HepG2 (cell line): ENCODE results near the gene NOC2L. TPM values are rescaled to one million over a fixed set of nuclear protein-coding genes. Genes with fewer than 3 reads are reported as not detected.
A peak's percentile ranks its signal among the peaks of the same experiment; 100 is the strongest.

Experiments used
- ATAC-seq: fragments of 200-7000 bp; cut with Tn5 transposase; 3 replicates; pipeline ENCODE4 v1.9.1; 2020; ENCODE audit warnings: mild to moderate bottlenecking, moderate library complexity
- BruUV-seq: library from RNA; stranded (reverse); fragments of 400-500 nt; replicated peaks from 2 replicates; lab custom pipeline; 2021; lab: Mats Ljungman, UMichigan
- CTCF ChIA-PET: fragments of 300-600 bp; formaldehyde crosslinking; extraction: SDS; loops from one replicate; lab custom pipeline; 2021; ENCODE audit warnings: low total read pairs, inconsistent platforms, low intra/inter-chr PET ratio; lab: Yijun Ruan, JAX
- POLR2A ChIA-PET: fragments of 350-600 bp; sonication (Branson Sonifier 250); formaldehyde crosslinking; loops from one replicate; lab custom pipeline; 2020; ENCODE audit warnings: antibody characterized with exemption, inconsistent platforms; lab: Yijun Ruan, JAX
- DNase-seq: peaks from one replicate; pipeline ENCODE4 v3.0.0-alpha.2; 2015; ENCODE audit warnings: low spot score
- FAIRE-seq: peaks from 3 replicates; lab custom pipeline; 2011; peaks lifted over from hg19 to GRCh38; lab: Jason Lieb, UNC
- H2AFZ ChIP-seq: one replicate; pipeline ENCODE4 v1.6.1; 2011; ENCODE audit warnings: low read length, inconsistent platforms
- H3K27ac ChIP-seq: fragments of 300-600 bp; 3 replicates; pipeline ENCODE4 v1.8.0; 2011; ENCODE audit warnings: mixed run types, mild to moderate bottlenecking, mixed read lengths, low read length, inconsistent platforms; ENCODE audit not compliant: insufficient read depth; ENCODE audit errors: extremely low read length
- H3K27me3 ChIP-seq, 2 experiments: fragments of 200-600 bp in 1 of 2; 2 replicates in 1 of 2; 3 replicates in 1 of 2; pipeline versions ENCODE4 v1.6.0 to v1.8.0; 2011; ENCODE audit warnings: low read length in 2 of 2, mild to moderate bottlenecking in 2 of 2, moderate library complexity in 2 of 2, inconsistent platforms in 1 of 2; ENCODE audit not compliant: insufficient read depth in 2 of 2, control insufficient read depth in 1 of 2
- H3K36me3 ChIP-seq, 2 experiments: fragments of 200-600 bp in 1 of 2; replicated peaks in 1 of 2; 2 replicates in 1 of 2; 3 replicates in 1 of 2; pipeline versions ENCODE4 v1.5.1 to v1.8.0; 2011; ENCODE audit warnings: low read length in 2 of 2, inconsistent platforms in 1 of 2; ENCODE audit not compliant: insufficient read depth in 2 of 2, control insufficient read depth in 1 of 2
- H3K4me1 ChIP-seq: 2 replicates; pipeline ENCODE4 v1.5.1; 2012; ENCODE audit warnings: low read length, inconsistent platforms; ENCODE audit not compliant: insufficient read depth
- H3K4me2 ChIP-seq: 2 replicates; pipeline ENCODE4 v1.6.0; 2011; ENCODE audit warnings: low read depth, low read length, inconsistent platforms
- H3K4me3 ChIP-seq, 3 experiments: fragments of 200-600 bp in 1 of 3; sonication (generic), shearing (Covaris generic) in 1 of 3; replicated peaks in 1 of 3; 2 replicates each; pipeline ENCODE4 v1.5.1; 2011 to 2016; ENCODE audit warnings: low read length in 3 of 3, inconsistent platforms in 2 of 3, low read depth in 2 of 3, mild to moderate bottlenecking in 2 of 3, control low read depth in 1 of 3, mixed read lengths in 1 of 3; ENCODE audit not compliant: insufficient read depth in 1 of 3
- H3K79me2 ChIP-seq: one replicate; pipeline ENCODE4 v1.6.1; 2011; ENCODE audit warnings: low read length, inconsistent platforms; ENCODE audit not compliant: insufficient read depth
- H3K9ac ChIP-seq: 2 replicates; pipeline ENCODE4 v1.6.0; 2011; ENCODE audit warnings: mild to moderate bottlenecking, low read depth, low read length, inconsistent platforms; ENCODE audit not compliant: insufficient read depth
- H3K9me3 ChIP-seq: 2 replicates; pipeline ENCODE4 v1.5.1; 2012; ENCODE audit warnings: mild to moderate bottlenecking, low read length
- H4K20me1 ChIP-seq: 2 replicates; pipeline ENCODE4 v1.6.0; 2011; ENCODE audit warnings: inconsistent platforms, mild to moderate bottlenecking, low read length, moderate library complexity; ENCODE audit not compliant: insufficient read depth
- AHR ChIP-seq: IDR thresholded peaks from 2 replicates; pipeline ENCODE4 v1.6.1; 2018; ENCODE audit warnings: missing genetic modification reagents, missing compliant biosample characterization
- DDIT3 ChIP-seq: sonication (generic); formaldehyde crosslinking; IDR thresholded peaks from 2 replicates; pipeline ENCODE4 v1.4.0; 2020; ENCODE audit warnings: mild to moderate bottlenecking, missing genetic modification reagents
- IKZF5 ChIP-seq: IDR thresholded peaks from 2 replicates; pipeline ENCODE4 v1.6.1; 2018; ENCODE audit warnings: missing genetic modification reagents, mild to moderate bottlenecking, missing compliant biosample characterization
- IRF2 ChIP-seq: IDR thresholded peaks from 2 replicates; pipeline ENCODE4 v1.6.1; 2018; ENCODE audit warnings: missing genetic modification reagents, missing compliant biosample characterization
- JUND ChIP-seq: sonication (generic); formaldehyde crosslinking; IDR thresholded peaks from 2 replicates; pipeline ENCODE4 v1.8.0; 2022; ENCODE audit warnings: mild to moderate bottlenecking, missing genetic modification reagents
- KLF11 ChIP-seq: IDR thresholded peaks from 2 replicates; pipeline ENCODE4 v1.6.1; 2016; ENCODE audit warnings: missing compliant biosample characterization
- SNAI1 ChIP-seq: sonication (generic); formaldehyde crosslinking; IDR thresholded peaks from 2 replicates; pipeline ENCODE4 v1.5.0; 2020; ENCODE audit warnings: mild to moderate bottlenecking, missing genetic modification reagents, borderline replicate concordance
- SRY ChIP-seq: sonication (generic); formaldehyde crosslinking; IDR thresholded peaks from 2 replicates; pipeline ENCODE4 v1.8.0; 2022; ENCODE audit warnings: mild to moderate bottlenecking, missing genetic modification reagents
- ZEB1 ChIP-seq: IDR thresholded peaks from 2 replicates; pipeline ENCODE4 v1.6.1; 2012; ENCODE audit warnings: mild to moderate bottlenecking, low read depth, inconsistent platforms; ENCODE audit not compliant: insufficient replicate concordance
- ZNF33A ChIP-seq: sonication (generic); formaldehyde crosslinking; IDR thresholded peaks from 2 replicates; pipeline ENCODE4 v1.5.1; 2020; ENCODE audit warnings: missing genetic modification reagents, mild to moderate bottlenecking, moderate library complexity, borderline replicate concordance
- ZNF343 ChIP-seq: sonication (generic); formaldehyde crosslinking; IDR thresholded peaks from 2 replicates; pipeline ENCODE4 v1.4.0; 2020; ENCODE audit warnings: mild to moderate bottlenecking, missing genetic modification reagents
- ZNF678 ChIP-seq: sonication (generic); formaldehyde crosslinking; IDR thresholded peaks from 2 replicates; pipeline ENCODE4 v1.4.0; 2020; ENCODE audit warnings: mild to moderate bottlenecking, missing genetic modification reagents
- ZNF770 ChIP-seq: sonication (generic); formaldehyde crosslinking; IDR thresholded peaks from 2 replicates; pipeline ENCODE4 v1.5.0; 2020; ENCODE audit warnings: mild to moderate bottlenecking, missing genetic modification reagents
- WGBS: methylation state at CpG from one replicate; pipeline ENCODE4 v1.1.6; 2017; ENCODE audit warnings: low lambda C conversion rate; 5-methylcytosine and 5-hydroxymethylcytosine counted together
- in situ Hi-C: cut with HindIII; loops from 2 replicates; pipeline ENCODE4 v1.10.0; 2017; ENCODE audit warnings: low pct_unique_long_range_greater_than_20kb; ENCODE audit not compliant: extremely low pct_ligation_motif_present
- intact Hi-C: fragments of 100-400 bp; cut with micrococcal nuclease; formaldehyde crosslinking; loops from one replicate; pipeline ENCODE4 v1.10.0; 2022; ENCODE audit not compliant: unreplicated experiment
- polyA plus RNA-seq, 8 experiments: library from polyadenylated mRNA; depleted of rRNA in 3 of 8; stranded (reverse) in 7 of 8; unstranded in 1 of 8; fragments of >200 nt; fragmentation: Illumina TruSeq in 4 of 8; extraction: Trizol in 4 of 8; gene quantifications; 2 replicates each; pipeline versions ENCODE4 v1.2.1 to v1.2.3, GENCODE V29; 2011 to 2016; ENCODE audit warnings: low read depth in 4 of 8, missing spikeins in 1 of 8, mixed read lengths in 1 of 8; ENCODE audit not compliant: insufficient read depth in 1 of 8
- total RNA-seq, 5 experiments: library from RNA; depleted of rRNA; stranded (reverse); fragments of >200 nt; fragmentation: Illumina TruSeq; extraction: Trizol; gene quantifications; 2 replicates each; pipeline ENCODE4 v1.2.3, GENCODE V29; 2016; ENCODE audit warnings: low read depth in 1 of 5
- TF ChIP-seq, protein P1 (sequence below): sonication (generic); formaldehyde crosslinking; conservative IDR thresholded peaks from 2 replicates; pipeline ENCODE4 v1.8.1; 2023; ENCODE audit warnings: missing genetic modification reagents
- TF ChIP-seq, protein P2 (sequence below): IDR thresholded peaks from 2 replicates; pipeline ENCODE4 v1.6.1; 2016; ENCODE audit warnings: mild to moderate bottlenecking

NOC2L gene
- total and polyA plus RNA-seq, 2 of the 13 experiments (the other 11 are each of a cell fraction or from before 2014, with no cell fraction given) = 32.0 to 103 TPM

GRCh38 chr1:905071-905749, 53.8 kb downstream of the NOC2L start (continued):
- TF ChIP-seq ZNF770 (CRISPR knock-in tag) = no peak
- TF ChIP-seq ZNF343 (CRISPR knock-in tag) = 0 out of 2 replicates have a peak, but pooled peaks have one; percentile 18
- no peak for TF ChIP-seq SNAI1 (CRISPR knock-in tag)
- TF ChIP-seq, protein P1, sequence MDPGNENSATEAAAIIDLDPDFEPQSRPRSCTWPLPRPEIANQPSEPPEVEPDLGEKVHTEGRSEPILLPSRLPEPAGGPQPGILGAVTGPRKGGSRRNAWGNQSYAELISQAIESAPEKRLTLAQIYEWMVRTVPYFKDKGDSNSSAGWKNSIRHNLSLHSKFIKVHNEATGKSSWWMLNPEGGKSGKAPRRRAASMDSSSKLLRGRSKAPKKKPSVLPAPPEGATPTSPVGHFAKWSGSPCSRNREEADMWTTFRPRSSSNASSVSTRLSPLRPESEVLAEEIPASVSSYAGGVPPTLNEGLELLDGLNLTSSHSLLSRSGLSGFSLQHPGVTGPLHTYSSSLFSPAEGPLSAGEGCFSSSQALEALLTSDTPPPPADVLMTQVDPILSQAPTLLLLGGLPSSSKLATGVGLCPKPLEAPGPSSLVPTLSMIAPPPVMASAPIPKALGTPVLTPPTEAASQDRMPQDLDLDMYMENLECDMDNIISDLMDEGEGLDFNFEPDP (CRISPR knock-in tag) = no peak
- no peak for TF ChIP-seq IRF2

DNA sequence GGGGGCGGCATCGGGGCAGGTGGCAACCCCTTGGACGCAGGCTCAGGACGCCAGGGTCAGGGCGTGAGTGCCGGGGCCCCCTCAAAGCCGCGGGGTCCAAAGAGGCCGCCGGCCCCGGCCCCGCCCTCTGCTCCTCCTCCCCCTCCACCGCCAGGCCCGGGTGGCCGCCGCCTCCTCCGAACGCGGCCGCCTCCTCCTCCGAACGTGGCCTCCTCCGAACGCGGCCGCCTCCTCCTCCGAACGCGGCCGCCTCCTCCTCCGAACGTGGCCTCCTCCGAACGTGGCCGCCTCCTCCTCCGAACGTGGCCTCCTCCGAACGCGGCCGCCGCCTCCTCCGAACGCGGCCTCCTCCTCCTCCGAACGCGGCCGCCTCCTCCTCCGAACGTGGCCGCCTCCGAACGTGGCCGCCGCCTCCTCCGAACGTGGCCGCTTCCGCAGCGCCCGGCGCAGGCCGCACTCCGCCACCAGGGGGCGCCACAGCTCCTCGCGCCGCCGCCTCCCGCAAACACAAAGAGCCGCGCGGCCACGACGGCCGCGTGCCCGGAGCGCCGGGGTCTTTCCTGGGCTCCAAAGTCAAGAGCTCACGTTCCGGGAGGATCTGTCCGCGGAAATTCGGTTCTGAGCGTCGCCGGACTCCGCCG, 54.6 kb downstream of the NOC2L start:
- peak; percentile 66 for ATAC-seq
- FAIRE-seq = no peak
- POLR2A ChIA-PET = interaction anchor here (0.9 kb wide), 1 partner anchor 34 kb away, joined by 4 read pairs; no protein-coding TSS in a partner anchor
- Histone ChIP-seq H3K9ac (no peak overlapping the region), H3K4me3 (peak overlapping the region; percentile 12 to 59 (median 47); a peak in 4 of 6 replicates), H3K4me2 (peak overlapping the region; percentile 53), H3K9me3 (no peaks in the 10 kb centered on the region), H3K79me2 (no peaks in the 10 kb centered on the region), H2AFZ (no peak overlapping the region), H4K20me1 (no peaks in the 10 kb centered on the region), H3K27ac (no peak overlapping the region), H3K4me1 (peaks cover 23% of the 10 kb centered on the region), H3K27me3 (peaks cover 25 to 77% of the 10 kb centered on the region in 2 experiments; a peak in 4 of 5 replicates), H3K36me3 (no peaks in the 10 kb centered on the region)
- in situ Hi-C loops (no loop called here), intact Hi-C loops (loop anchor here (2.0 kb wide), 1 partner anchor 34 kb away; no protein-coding TSS in a partner anchor)
- no TSS peak for BruUV-seq
- CTCF ChIA-PET = interaction anchor here (1.3 to 1.6 kb wide), 4 partner anchors 12 to 71 kb away, joined by 3 to 6 read pairs (median 4); no protein-coding TSS in a partner anchor
- no CpG with 5 or more reads among the region's 91 CpGs for WGBS
- no peak for DNase-seq
- TF ChIP-seq ZNF33A (CRISPR knock-in tag) (no peak), JUND (CRISPR knock-in tag) (no peak), SRY (CRISPR knock-in tag) (no peak), ZNF678 (CRISPR knock-in tag) (no peak), IKZF5 (CRISPR knock-in tag) (no peak), DDIT3 (CRISPR knock-in tag) (no peak), KLF11 (CRISPR knock-in tag) (no peak), AHR (CRISPR knock-in tag) (no peak), ZEB1 (no peak)
- TF ChIP-seq, protein P2, sequence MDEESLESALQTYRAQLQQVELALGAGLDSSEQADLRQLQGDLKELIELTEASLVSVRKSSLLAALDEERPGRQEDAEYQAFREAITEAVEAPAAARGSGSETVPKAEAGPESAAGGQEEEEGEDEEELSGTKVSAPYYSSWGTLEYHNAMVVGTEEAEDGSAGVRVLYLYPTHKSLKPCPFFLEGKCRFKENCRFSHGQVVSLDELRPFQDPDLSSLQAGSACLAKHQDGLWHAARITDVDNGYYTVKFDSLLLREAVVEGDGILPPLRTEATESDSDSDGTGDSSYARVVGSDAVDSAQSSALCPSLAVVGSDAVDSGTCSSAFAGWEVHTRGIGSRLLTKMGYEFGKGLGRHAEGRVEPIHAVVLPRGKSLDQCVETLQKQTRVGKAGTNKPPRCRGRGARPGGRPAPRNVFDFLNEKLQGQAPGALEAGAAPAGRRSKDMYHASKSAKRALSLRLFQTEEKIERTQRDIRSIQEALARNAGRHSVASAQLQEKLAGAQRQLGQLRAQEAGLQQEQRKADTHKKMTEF (CRISPR knock-in tag) = peak; percentile 56; the same call in 1 of the 2 replicates
